T-helper 1 cell (primary cell): Measurements from ENCODE around the gene STRBP.

ENCODE experiments used
- DNase-seq, 5 donors: peaks; one replicate each; pipeline ENCODE4 v3.0.0-alpha.2; 2012 to 2020

The STRBP gene

DNA sequence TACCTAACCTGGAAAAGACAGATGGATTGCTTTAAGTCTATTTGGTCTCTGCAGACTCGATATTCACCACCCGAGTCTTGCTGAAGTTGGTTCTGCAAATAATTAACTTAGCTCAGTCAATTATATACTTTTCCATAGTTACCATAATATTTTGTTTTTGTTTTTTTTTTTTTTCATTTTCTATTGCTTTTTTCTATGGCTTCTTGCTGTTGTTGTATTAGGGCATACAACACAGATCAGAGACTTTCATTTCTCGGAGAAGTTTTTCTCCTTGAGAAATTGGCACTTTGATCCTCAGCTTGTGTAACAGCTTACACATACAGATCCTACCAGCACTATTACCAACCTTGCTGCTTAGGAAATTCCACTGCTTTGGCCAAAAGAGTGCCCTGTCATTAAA lies 146.9 kb downstream of the STRBP start:
- no peak for DNase-seq

DNA sequence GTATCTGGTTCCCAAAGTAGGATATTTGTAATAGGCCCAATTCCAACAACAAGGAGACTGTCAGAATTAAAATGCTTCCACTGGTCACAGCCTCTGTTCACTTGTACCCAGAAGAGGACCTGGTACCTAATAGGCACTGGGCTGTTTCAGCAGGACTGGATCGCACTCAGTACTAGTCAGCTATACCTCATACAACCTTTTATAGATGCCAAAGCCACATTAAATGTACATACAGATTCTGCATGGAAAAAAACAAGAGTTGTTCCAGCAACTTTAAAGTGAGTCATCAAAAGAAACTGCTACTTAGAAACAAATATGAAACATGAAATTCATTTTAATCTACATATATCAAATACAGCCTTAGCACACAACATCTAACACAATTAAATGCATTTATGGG lies 147.4 kb downstream of the STRBP start:
- DNase-seq, result no peak

DNA sequence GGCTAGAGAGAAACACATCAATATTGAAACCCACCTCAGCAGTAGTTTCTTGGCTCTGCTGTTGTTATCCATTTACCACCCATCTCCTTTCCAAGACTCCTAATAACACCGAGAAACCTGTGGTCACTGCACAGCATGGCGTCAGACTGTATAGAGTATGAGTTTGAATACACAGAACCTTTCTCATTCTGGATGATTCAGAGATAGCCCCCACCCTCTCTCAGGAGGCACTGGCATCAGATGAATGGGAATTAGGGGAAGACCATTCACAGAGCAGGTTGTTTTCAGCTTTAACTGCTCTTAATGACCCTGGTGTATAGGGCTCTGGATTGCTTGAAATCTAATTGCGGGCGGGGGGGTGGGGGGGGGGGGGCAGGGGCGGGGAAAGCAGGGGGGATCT lies 148.3 kb downstream of the STRBP start:
- no peak for DNase-seq

DNA sequence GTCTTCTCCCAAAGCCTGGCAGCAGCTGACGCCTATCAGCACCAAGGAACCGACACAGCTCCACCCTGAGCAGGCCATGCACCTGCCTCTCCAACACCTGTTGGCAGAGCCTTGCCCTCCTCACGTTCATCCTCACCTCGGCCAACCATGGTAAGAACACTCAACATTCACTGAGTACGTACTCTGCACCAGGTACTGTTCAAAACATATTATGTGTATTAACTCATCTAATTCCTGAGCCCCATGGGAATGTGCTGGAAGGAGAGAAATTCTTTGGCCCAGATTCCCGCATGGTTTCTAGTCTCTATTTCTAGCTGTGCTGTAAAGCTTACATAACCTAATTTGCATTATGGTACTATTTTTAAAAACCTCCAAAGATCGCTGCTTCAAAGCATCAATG lies 148.8 kb downstream of the STRBP start:
- DNase-seq, result no peak

DNA sequence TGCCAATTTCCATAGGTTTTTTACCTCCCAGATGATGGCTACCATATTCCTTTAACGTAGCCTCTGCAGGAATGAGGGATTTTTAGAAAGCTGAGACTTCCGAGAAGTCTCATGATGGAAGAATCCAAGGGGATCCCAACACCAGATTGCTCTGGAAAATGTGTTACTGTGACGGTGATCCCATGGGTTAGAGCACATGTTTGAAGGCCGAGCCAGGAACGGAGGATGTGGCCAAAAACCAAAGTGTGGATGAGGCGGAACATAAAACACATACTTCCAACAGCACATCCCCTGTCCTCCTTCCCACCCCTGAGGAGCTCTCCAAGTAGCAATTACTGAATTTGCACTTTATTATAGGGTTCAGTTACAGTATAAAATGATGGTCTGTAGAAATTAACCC lies 152.3 kb downstream of the STRBP start:
- no peak for DNase-seq

GRCh38 chr9:123115146-123115913 lies 153.1 kb downstream of the STRBP start:
- DNase-seq, result no peak

GRCh38 chr9:123113185-123113584 lies 155.2 kb downstream of the STRBP start:
- DNase-seq, result no peak

DNA sequence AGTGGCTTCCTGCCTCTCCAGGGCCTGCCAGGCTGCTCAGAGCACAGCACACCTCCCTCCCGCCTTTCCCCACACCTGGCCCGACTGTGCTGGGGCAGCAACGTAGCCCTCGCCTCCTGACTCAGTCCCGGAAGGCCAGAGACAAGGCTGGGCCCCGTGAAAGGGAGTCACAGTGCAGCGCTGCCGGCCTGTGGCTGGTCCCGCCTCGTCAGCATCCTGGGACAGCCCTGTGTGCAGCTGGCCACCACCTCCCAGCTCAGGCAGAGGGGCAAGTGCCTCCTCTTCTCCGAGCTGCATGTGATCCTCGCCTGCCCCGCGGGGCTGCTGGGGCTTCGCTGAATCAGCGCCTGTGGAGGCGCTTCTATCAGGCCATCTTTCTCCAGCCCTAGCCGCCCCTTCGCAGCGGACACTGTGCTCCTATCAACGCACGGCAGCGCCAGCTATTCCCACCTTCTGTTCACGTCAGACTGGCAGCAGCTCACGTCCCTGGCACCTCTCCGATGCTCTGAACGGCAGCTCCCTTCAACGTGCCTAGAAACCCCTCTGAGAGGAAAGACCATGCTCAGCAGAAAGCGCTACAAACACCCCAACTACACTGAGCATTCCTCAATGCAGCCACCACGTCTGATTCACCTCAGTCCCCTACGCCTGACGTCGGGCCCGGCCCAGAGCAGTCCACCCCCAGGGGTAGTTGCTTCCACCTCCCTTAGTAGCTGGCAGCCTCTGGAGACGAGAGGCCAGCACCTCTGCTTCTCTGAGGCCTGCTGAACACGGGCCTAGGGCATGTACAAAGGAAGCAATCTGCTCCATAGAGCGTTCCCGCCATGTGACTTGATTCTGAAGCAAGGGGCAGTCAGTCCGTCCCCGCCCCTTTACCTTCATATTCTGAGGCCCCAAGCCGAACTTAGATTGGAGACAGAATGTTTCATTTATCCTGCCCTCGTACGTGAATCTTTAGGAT lies 156.1 kb downstream of the STRBP start:
- DNase-seq, result peak in 1 of 5 donors; percentile 9

DNA sequence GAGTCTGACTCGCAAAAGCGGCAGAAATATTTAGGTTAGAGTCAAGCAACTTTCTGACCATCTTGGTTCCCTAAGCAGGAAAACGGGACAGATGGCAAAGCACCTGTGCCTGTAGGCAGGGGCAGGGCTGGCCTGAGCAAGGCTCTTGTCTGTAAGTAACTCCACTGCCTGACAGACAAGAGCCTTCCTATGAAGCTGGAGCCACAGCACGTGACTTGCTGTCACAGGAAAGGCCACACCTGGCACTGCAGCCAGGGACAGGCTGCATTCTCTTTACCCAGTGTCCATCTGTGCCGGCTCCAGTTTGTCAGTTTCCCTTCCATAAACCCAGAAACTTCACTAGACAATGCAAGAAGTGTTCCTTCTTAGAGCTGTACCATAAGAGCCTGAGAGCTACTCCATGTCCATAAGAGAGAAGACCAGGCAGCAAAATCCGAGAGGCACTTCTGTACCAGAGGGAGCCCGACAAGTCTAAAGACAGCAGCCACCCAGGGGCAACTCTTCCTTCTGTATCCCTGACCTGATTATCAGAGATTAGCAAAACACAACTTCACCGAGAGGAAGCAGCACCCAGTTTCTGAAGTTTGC lies 156.9 kb downstream of the STRBP start:
- DNase-seq, result no peak

DNA sequence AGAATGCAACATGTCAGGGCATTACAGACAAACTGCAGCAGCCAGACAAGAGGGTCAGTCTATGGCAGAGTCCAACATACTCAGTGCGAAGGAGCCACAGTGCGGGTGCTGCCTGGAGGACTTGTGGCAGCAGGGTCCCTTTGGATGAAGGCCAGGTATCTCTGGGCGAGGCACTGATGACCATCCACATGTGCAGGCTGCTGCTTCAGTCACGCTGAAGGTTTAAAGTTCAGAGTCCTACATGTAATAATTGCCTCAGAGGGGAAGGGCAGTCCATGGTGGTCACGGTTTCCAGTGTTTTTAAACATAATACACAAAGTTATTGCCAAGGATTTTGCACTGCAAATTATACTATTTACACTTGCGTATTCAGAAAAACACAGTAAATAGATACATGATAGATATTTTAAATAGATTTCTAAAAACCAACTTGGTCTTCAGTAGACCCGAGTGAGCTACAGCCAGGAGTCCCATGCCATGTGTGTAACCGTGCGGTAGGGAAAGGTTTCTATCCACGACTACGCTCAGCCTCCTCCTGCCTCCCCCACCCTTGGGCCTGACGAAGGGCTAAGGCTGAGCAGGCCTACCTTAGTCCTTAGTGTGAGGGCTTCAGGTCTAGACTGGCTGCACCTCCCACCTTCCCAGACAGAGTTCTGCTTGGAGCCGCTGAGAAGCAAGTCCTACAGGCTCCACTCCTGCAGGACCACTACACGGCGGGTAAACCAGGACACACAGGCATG lies 158.7 kb downstream of the STRBP start:
- no peak for DNase-seq

DNA sequence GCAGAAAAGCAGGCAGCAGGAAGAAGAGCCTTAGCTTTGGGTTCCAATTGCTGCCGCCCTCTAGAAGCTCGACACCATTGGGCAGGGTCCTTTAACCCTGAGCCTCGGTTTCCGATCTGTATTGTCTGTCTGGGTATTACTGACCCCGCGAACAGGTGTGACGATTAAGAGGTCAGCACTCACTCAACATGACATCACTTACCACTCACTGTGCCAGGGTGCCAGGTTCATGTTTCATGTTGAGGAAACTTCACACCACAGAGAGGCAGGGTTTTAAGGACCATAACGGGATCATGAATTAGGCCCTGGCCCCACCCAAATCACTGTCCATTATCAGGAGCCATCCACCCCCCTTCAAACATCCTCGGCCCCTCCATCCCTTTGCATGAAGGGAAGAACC lies 159.4 kb downstream of the STRBP start:
- no peak for DNase-seq

DNA sequence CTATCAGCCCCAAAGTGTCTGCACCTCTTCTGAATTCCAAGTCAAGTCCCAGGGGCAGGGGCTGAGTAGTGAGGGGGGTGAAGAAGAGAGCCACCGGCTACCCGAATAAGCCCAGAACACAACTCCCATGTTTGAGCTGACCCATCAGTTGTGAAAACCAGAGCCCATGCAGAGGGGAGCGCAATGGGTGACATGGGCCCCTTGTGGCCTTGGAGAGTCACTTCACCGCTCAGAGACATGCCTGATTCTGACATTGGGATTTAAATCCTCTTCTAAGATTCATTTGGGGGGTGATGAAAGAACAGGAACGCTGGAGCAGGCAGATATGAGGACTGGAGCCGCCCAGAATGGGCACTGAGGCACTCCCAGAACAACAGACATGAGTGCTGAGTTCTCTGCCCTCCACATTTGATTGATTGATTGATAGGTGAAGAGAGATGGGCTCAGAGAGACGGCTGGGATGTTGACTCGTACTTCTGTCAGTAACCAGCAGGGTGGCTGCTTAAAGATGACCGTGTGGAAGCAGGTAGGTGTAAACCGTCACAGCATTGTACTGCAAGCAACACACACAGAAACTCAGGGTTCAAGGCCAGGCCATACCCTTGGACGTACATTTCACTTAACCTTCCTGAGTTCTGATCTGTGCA lies 160.6 kb downstream of the STRBP start:
- DNase-seq, result no peak

DNA sequence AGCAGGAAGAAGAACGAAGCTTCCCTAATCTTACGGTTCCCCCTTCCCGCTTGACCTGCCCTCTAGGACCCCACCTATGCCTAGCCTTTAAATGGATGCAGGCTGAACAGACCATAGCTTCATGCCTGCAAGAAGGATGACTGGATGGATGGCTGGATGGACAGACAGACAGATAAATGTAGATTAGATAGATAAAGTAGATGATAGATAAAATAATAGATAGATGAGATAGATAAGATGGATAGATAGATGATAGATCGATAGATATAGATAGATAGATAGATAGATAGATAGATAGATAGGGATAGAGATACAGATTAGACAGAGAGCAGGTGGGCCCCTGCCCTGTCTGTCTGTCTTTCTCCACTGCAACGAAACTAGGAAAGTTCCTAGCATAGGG lies 162.9 kb downstream of the STRBP start:
- no peak for DNase-seq

DNA sequence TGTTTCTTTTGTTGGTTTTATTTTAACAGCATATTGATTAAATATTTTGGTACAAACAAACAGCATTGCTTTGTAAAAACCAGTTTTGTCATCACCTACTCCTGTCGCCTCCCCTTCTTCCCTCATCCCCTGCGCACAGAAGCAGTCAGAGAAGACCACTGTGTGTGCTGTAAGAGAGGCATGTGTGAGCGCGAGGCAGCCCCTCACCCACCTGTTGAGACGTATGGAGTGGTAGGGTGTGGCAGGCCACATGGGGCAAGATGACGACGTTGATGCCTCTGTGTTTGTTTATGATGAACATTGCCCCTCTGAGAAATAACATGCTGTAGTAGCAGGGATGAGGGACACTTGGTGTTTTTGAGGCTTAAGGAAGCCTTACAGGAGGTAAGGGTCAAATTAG lies 163.6 kb downstream of the STRBP start:
- DNase-seq, result no peak

DNA sequence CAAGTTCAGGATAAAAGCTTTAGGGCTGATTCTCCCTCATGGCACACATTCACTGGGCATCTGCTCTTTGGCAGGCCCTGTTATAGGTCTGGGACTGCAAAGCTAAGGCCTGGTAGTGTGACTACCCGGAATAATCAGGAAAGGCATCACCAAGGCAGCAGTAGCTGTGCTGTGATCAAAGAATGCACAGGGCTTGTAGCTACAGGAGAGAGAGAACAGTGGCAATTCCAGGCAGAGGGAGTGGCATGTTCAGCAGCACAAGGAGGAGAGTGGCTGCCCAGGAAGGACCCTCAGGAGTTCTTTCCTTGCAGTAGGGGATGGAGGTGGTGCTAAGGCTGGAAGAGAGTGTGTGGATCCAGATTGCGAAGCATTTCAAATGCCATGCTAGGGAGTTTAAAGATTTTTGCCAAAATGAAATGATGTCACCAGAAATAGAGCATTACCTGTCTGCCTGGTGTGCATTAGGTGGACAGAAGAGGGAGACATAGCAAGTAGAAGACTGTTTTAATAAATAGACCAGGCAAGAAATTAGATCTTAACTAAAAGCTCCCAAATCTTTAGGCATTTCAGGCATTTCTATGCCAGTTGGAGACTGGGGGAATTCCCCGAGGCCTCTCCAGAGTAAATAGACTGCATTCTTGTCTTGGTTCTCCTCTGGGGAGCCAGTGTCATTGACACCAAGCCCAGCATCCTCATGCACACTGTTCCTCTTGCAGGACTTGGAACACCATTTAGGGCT lies 165.8 kb downstream of the STRBP start:
- no peak for DNase-seq

DNA sequence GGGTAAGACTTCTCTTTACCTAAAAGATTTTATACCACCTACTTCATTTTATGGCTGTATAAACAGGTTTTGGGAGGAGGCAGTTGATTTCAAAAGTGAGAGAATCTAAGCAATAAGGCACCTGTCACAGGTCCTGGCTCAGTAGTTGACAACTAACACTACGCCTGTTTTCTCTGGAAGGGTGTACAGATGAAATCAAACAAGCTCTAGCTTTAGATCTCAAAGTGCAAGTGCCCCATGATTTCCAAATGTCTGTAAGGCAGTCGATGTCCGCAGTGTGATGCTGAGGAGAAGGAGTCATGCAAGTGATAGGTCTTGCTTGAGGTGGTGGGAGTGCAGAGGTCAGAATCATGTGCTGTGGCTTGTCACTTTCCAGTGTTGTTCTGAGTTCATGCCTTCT lies 168.8 kb downstream of the STRBP start:
- DNase-seq, result no peak

- DNase-seq, result no peak
Measured at GRCh38 chr9:123099042-123099441, 169.3 kb downstream of the STRBP start.

DNA sequence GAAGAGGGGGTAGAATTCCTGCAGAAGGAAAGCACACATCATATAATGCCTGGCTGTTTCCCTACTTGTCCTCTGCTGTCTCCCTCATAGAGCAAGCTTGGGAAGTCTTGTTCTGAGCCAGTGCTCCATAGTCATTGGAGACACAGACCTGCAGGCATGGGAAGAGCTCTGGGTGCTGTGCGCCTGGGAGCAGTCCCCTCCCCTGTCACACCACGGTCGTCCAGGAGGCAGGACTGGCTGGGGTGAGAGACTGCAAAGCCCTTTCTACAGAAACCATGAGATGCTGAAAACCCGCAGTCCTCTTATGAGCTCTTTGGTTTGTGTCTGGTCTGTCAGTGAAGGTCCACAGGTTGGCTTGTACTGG lies 170.3 kb downstream of the STRBP start:
- no peak for DNase-seq

- no peak for DNase-seq
Measured at GRCh38 chr9:123097430-123098095, 170.8 kb downstream of the STRBP start.

DNA sequence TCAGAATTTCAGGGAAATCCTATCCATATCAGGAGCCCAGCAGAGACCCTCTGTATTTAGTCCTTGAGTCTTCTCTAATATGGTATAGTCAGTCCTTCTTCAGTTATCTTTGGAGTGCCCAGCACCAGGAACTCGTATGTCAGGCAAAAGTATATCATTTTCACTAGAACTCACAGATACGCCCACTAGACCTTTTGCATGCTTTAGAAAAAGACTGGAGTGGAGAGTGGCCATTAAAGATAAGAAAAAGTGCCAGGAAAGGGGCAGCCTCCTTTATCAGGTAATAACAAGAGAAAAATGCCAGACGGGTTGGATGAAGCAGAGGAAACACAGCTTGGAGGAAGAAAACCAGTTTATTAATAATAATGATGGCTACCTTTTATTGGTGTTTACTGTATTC lies 171.4 kb downstream of the STRBP start:
- no peak for DNase-seq

GRCh38 chr9:123093141-123093540 lies 175.2 kb downstream of the STRBP start:
- no peak for DNase-seq
